Prostate gland (tissue), 2 donors: ENCODE data around the gene ATP11B. TPM values are rescaled to one million over a fixed set of nuclear protein-coding genes. Genes with fewer than 3 reads are reported as not detected.

ENCODE experiments used
- DNase-seq: peaks from one replicate; pipeline ENCODE4 v3.0.0-alpha.2; 2019; ENCODE audit warnings: low spot score
- H3K27ac ChIP-seq, 2 donors: fragments of 200-600 bp; sonication (generic); 2 replicates each; pipeline ENCODE4 v1.5.1; 2017 to 2019
- H3K27me3 ChIP-seq: fragments of 200-600 bp; sonication (generic); replicated peaks from 2 replicates; pipeline ENCODE4 v1.5.1; 2019; ENCODE audit not compliant: insufficient read depth
- H3K36me3 ChIP-seq, 2 donors: fragments of 200-600 bp; sonication (generic); 1 replicate in 1 of 2; 2 replicates in 1 of 2; pipeline versions ENCODE4 v1.5.1 to v1.8.1; 2017 to 2019
- H3K4me1 ChIP-seq: fragments of 200-600 bp; sonication (generic); replicated peaks from 2 replicates; pipeline ENCODE4 v1.5.1; 2019
- H3K4me3 ChIP-seq, 2 donors: fragments of 200-600 bp; sonication (generic); 2 replicates each; pipeline ENCODE4 v1.5.1; 2017 to 2019
- H3K9me3 ChIP-seq: fragments of 200-600 bp; sonication (generic); 2 replicates; pipeline ENCODE4 v1.5.1; 2017
- CTCF ChIP-seq, 4 experiments: fragments of 200-600 bp in 2 of 4; fragments of 450-650 bp in 2 of 4; sonication (generic) in 2 of 4; IDR thresholded peaks; 1 replicate in 3 of 4; 2 replicates in 1 of 4; pipeline ENCODE4 v1.5.1; 2016 to 2019; ENCODE audit warnings: antibody characterized with exemption in 4 of 4, mild to moderate bottlenecking in 2 of 4, moderate library complexity in 2 of 4
- POLR2A ChIP-seq: fragments of 450-650 bp; IDR thresholded peaks from one replicate; pipeline ENCODE4 v1.6.1; 2016; ENCODE audit warnings: antibody characterized with exemption, mild to moderate bottlenecking
- POLR2AphosphoS5 ChIP-seq: sonication (generic); formaldehyde crosslinking; IDR thresholded peaks from one replicate; pipeline ENCODE4 v1.6.1; 2017; ENCODE audit warnings: antibody characterized with exemption
- WGBS: methylation state at CpG from one replicate; pipeline ENCODE4 v1.1.5; 2018; 5-methylcytosine and 5-hydroxymethylcytosine counted together
- intact Hi-C: fragments of 100-400 bp; cut with DNase I; formaldehyde crosslinking; loops from one replicate; pipeline ENCODE4 v1.14.2; 2022
- total RNA-seq, 2 donors: library from RNA; depleted of rRNA; stranded (reverse); fragments of >200 nt; gene quantifications; one replicate each; pipeline ENCODE4 v1.1.0, GENCODE V29; 2016

Gene ATP11B
- total RNA-seq, 2 donors from 2014 or later = 120 to 122 TPM

- no peak for DNase-seq
- intact Hi-C loops = no loop called here
- Histone ChIP-seq H3K9me3 (no peaks in the 10 kb centered on the region), H3K27ac (no peak overlapping the region), H3K36me3 (no peaks in the 10 kb centered on the region), H3K4me1 (no peaks in the 10 kb centered on the region), H3K4me3 (no peak overlapping the region), H3K27me3 (no peaks in the 10 kb centered on the region)
- TF ChIP-seq POLR2A (no peak), CTCF (IDR thresholded peaks at IDR 0.05) (no peak), POLR2AphosphoS5 (no peak)
These were observed 176.0 kb downstream of the ATP11B start for GRCh38 chr3:182969277-182969676.

DNA sequence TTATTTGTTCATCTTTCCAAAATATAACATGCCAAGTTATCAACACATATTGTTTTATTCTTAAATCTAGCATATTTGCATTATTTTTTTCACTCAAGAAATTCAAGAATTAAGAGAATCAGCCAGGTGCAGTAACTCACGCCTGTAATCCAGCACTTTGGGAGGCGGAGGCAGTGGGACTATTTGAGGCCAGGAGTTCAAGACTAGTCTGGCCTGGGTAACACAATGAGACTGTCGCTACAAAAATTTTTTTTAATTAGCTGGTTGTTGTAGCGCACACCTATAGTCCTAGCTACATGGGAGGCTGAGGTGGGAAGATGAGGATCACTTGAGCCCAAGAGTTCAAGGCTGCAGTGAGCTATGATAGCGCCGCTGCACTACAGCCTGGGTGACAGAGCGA is 176.5 kb downstream of the ATP11B start:
- Histone ChIP-seq H3K4me3 (no peak overlapping the region), H3K27me3 (no peaks in the 10 kb centered on the region), H3K4me1 (no peaks in the 10 kb centered on the region), H3K9me3 (no peaks in the 10 kb centered on the region), H3K27ac (no peak overlapping the region), H3K36me3 (no peaks in the 10 kb centered on the region)
- WGBS = 97% methylated on average over 7 of the region's 7 CpGs
- no peak for DNase-seq
- intact Hi-C loops = no loop called here
- TF ChIP-seq POLR2AphosphoS5 (no peak), POLR2A (no peak), CTCF (IDR thresholded peaks at IDR 0.05) (no peak)

DNA sequence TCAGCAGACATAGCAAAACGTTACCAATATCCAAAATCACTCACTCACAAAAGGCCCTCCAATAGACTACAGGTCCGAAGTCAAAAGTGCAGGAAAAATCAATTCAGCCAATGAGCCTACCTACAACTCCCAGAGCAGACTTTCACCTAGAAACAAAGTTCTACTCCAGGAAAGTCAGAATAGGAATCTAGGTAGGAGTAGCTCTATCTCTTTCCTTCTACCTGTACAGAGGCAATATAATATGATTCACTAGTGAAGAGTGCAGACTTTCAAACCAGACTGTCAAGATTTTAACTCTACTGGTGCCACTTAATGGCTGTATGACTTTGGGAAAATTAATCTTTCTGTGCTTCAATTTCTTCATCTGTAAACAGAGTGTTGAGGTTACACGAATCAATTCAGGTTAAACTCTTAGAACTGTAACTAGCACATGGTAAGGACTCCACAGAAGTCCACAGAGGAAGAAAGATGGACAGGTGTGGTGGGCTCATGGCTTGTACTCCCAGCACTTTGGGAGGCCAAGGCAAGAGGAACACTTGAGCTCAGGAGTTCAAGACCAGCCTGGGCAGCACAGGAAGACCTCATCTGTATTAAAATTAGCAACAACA is 177.6 kb downstream of the ATP11B start:
- Histone ChIP-seq H3K27ac (no peak overlapping the region), H3K36me3 (no peaks in the 10 kb centered on the region), H3K9me3 (no peaks in the 10 kb centered on the region), H3K4me1 (no peaks in the 10 kb centered on the region), H3K4me3 (no peak overlapping the region), H3K27me3 (no peaks in the 10 kb centered on the region)
- intact Hi-C loops = no loop called here
- TF ChIP-seq POLR2AphosphoS5 = no peak
- no peak for TF ChIP-seq CTCF (IDR thresholded peaks at IDR 0.05)
- TF ChIP-seq POLR2A = no peak
- no peak for DNase-seq
- WGBS = 80% methylated on average over 3 of the region's 3 CpGs

Other genes with a start within 250 kb of the ATP11B start
- gene DCUN1D1, start 187.0 kb downstream of the ATP11B start, total RNA-seq = 10 to 100 TPM; 25.5 to 25.6 TPM